ENCODE measurements around the gene PDP2.
A peak's percentile ranks its signal among the peaks of the same experiment; 100 is the strongest.

Gene PDP2

GRCh38 chr16:66920924-66921680, 40.8 kb downstream of the PDP2 start:
- Histone ChIP-seq H3K36me3 (ENCODE audit: insufficient read depth, insufficient read length, low read length) (peaks cover 16% of the 10 kb centered on the region), H3K4me1 (ENCODE audit: insufficient read depth, insufficient read length) (peaks cover 20% of the 10 kb centered on the region), H3K9ac (ENCODE audit: insufficient read length, low read depth) (no peak overlapping the region), H3K9me3 (ENCODE audit: insufficient read depth, low read length) (no peaks in the 10 kb centered on the region), H3K27me3 (ENCODE audit: insufficient read depth, insufficient read length) (peaks cover 38% of the 10 kb centered on the region), H3K4me3 (ENCODE audit: insufficient read length, low read depth) (no peak overlapping the region)
- no peak for TF ChIP-seq SUZ12 (IDR thresholded peaks at IDR 0.05; ENCODE audit: extremely low read depth, insufficient read depth, insufficient read length)
- no peak for TF ChIP-seq YY1 (IDR thresholded peaks at IDR 0.05; ENCODE audit: insufficient read depth, insufficient read length)
- TF ChIP-seq ZNF274 (IDR thresholded peaks at IDR 0.05; ENCODE audit: low read depth, low read length): no peak
- no peak for DNase-seq (ENCODE audit: low read depth, low spot score)

GRCh38 chr16:66921729-66922450, 41.6 kb downstream of the PDP2 start:
- Histone ChIP-seq H3K27me3 (ENCODE audit: insufficient read depth, insufficient read length) (peaks cover 46% of the 10 kb centered on the region), H3K9me3 (ENCODE audit: insufficient read depth, low read length) (no peaks in the 10 kb centered on the region), H3K36me3 (ENCODE audit: insufficient read depth, insufficient read length, low read length) (peaks cover 16% of the 10 kb centered on the region), H3K4me3 (ENCODE audit: insufficient read length, low read depth) (no peak overlapping the region), H3K9ac (ENCODE audit: insufficient read length, low read depth) (peak overlapping the region; percentile 8), H3K4me1 (ENCODE audit: insufficient read depth, insufficient read length) (peaks cover 24% of the 10 kb centered on the region)
- DNase-seq (ENCODE audit: low read depth, low spot score): no peak
- no peak for TF ChIP-seq SUZ12 (IDR thresholded peaks at IDR 0.05; ENCODE audit: extremely low read depth, insufficient read depth, insufficient read length)
- no peak for TF ChIP-seq YY1 (IDR thresholded peaks at IDR 0.05; ENCODE audit: insufficient read depth, insufficient read length)
- no peak for TF ChIP-seq ZNF274 (IDR thresholded peaks at IDR 0.05; ENCODE audit: low read depth, low read length)

- Histone ChIP-seq H3K4me1 (ENCODE audit: insufficient read depth, insufficient read length) (peaks cover 36% of the 10 kb centered on the region), H3K36me3 (ENCODE audit: insufficient read depth, insufficient read length, low read length) (peaks cover 16% of the 10 kb centered on the region), H3K4me3 (ENCODE audit: insufficient read length, low read depth) (no peak overlapping the region), H3K27me3 (ENCODE audit: insufficient read depth, insufficient read length) (peaks cover 51% of the 10 kb centered on the region), H3K9ac (ENCODE audit: insufficient read length, low read depth) (no peak overlapping the region), H3K9me3 (ENCODE audit: insufficient read depth, low read length) (no peaks in the 10 kb centered on the region)
- TF ChIP-seq YY1 (IDR thresholded peaks at IDR 0.05; ENCODE audit: insufficient read depth, insufficient read length) (no peak), SUZ12 (IDR thresholded peaks at IDR 0.05; ENCODE audit: extremely low read depth, insufficient read depth, insufficient read length) (no peak), ZNF274 (IDR thresholded peaks at IDR 0.05; ENCODE audit: low read depth, low read length) (no peak)
- no peak for DNase-seq (ENCODE audit: low read depth, low spot score)
Measured at GRCh38 chr16:66923247-66923731, 43.0 kb downstream of the PDP2 start.

GRCh38 chr16:66923866-66924265, 43.6 kb downstream of the PDP2 start:
- DNase-seq (ENCODE audit: low read depth, low spot score): no peak
- Histone ChIP-seq H3K27me3 (ENCODE audit: insufficient read depth, insufficient read length) (peaks cover 51% of the 10 kb centered on the region), H3K9ac (ENCODE audit: insufficient read length, low read depth) (no peak overlapping the region), H3K9me3 (ENCODE audit: insufficient read depth, low read length) (no peaks in the 10 kb centered on the region), H3K4me1 (ENCODE audit: insufficient read depth, insufficient read length) (peaks cover 35% of the 10 kb centered on the region), H3K36me3 (ENCODE audit: insufficient read depth, insufficient read length, low read length) (peaks cover 16% of the 10 kb centered on the region), H3K4me3 (ENCODE audit: insufficient read length, low read depth) (no peak overlapping the region)
- TF ChIP-seq YY1 (IDR thresholded peaks at IDR 0.05; ENCODE audit: insufficient read depth, insufficient read length) (no peak), ZNF274 (IDR thresholded peaks at IDR 0.05; ENCODE audit: low read depth, low read length) (no peak), SUZ12 (IDR thresholded peaks at IDR 0.05; ENCODE audit: extremely low read depth, insufficient read depth, insufficient read length) (no peak)

- H3K4me3 ChIP-seq (ENCODE audit: insufficient read length, low read depth): peak overlapping the region; percentile 53
Measured at GRCh38 chr16:66924527-66925321, 44.4 kb downstream of the PDP2 start.

GRCh38 chr16:66925322-66925840, 45.1 kb downstream of the PDP2 start, which contains the start of gene RRAD:
Gene RRAD, minus strand, starts transcription at chr16:66925535. Its CDS starts 356 bp downstream, at chr16:66925179.
- peaks cover 46% of the 10 kb centered on the region for H3K27me3 ChIP-seq (ENCODE audit: insufficient read depth, insufficient read length)
- H3K9me3 ChIP-seq (ENCODE audit: insufficient read depth, low read length): no peaks in the 10 kb centered on the region
- TF ChIP-seq YY1 (IDR thresholded peaks at IDR 0.05; ENCODE audit: insufficient read depth, insufficient read length) (no peak), SUZ12 (IDR thresholded peaks at IDR 0.05; ENCODE audit: extremely low read depth, insufficient read depth, insufficient read length) (peak; percentile 77), ZNF274 (IDR thresholded peaks at IDR 0.05; ENCODE audit: low read depth, low read length) (no peak)
- H3K4me3 ChIP-seq (ENCODE audit: insufficient read length, low read depth): peak within 1 kb of the TSS; percentile 53
- no peak for DNase-seq (ENCODE audit: low read depth, low spot score)
- H3K4me1 ChIP-seq (ENCODE audit: insufficient read depth, insufficient read length): peaks cover 27% of the 10 kb centered on the region
- peaks cover 16% of the 10 kb centered on the region for H3K36me3 ChIP-seq (ENCODE audit: insufficient read depth, insufficient read length, low read length)
- H3K9ac ChIP-seq (ENCODE audit: insufficient read length, low read depth): peak within 1 kb of the TSS; percentile 54

More at GRCh38 chr16:66924527-66925321, 44.4 kb downstream of the PDP2 start:
- H3K36me3 ChIP-seq (ENCODE audit: insufficient read depth, insufficient read length, low read length): peaks cover 16% of the 10 kb centered on the region
- no peaks in the 10 kb centered on the region for H3K9me3 ChIP-seq (ENCODE audit: insufficient read depth, low read length)
- TF ChIP-seq ZNF274 (IDR thresholded peaks at IDR 0.05; ENCODE audit: low read depth, low read length) (no peak), YY1 (IDR thresholded peaks at IDR 0.05; ENCODE audit: insufficient read depth, insufficient read length) (no peak), SUZ12 (IDR thresholded peaks at IDR 0.05; ENCODE audit: extremely low read depth, insufficient read depth, insufficient read length) (no peak)
- H3K9ac ChIP-seq (ENCODE audit: insufficient read length, low read depth): peak overlapping the region; percentile 54
- H3K4me1 ChIP-seq (ENCODE audit: insufficient read depth, insufficient read length): peaks cover 33% of the 10 kb centered on the region
- no peak for DNase-seq (ENCODE audit: low read depth, low spot score)
- peaks cover 50% of the 10 kb centered on the region for H3K27me3 ChIP-seq (ENCODE audit: insufficient read depth, insufficient read length)

Measured in NT2/D1 (cell line).